ENCODE results near the gene ZSWIM4. TPM values are rescaled to one million over a fixed set of nuclear protein-coding genes. Genes with fewer than 3 reads are reported as not detected.

Gene ZSWIM4
- total and polyA plus RNA-seq, 12 donors = 1.2 to 7.1 (median 2.7) TPM

DNA sequence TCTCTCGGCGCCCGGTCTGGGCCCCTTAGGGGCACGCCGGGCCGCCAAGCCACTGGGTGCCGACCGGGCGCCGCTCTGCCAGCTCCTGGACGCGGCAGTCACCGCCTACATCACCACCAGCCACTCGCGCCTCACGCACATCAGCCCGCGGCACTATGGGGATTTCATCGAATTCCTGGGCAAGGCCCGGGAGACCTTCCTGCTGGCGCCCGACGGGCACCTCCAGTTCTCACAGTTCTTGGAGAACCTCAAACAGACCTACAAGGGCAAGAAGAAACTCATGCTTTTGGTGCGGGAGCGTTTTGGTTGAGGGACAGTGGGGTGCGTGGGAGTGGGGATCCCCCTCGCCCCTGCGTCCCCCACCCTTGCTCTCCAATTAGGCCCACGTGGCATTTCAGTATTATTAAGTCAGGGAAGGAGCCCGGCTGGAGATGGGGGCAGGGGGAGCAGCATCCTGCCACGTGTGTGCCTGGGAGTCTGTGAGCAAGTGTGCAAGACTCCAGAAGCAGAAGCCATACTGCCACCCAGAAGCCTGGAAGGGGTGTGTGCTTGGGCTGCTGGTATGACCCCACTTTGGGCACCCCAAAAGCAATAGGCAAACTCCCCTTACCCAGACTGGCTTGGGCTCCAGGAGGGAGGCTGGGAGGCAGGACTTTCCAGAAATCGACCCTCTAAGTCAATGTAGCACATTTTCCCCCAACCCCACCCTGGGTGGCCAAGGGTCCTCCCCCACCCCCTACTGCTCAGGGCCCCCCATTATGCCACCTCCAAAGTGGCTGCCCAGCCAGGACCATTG is 35.7 kb downstream of the ZSWIM4 start:
- intact Hi-C loops (cut with DNase I) = loop anchor here in 4 of 10 donors (5.0 kb wide), 1 partner anchor 34 kb away; the partner anchor contains the start of gene ZSWIM4 (in 4 of the 4)
- no peak overlapping the region for H3K4me3 ChIP-seq
- ATAC-seq (no peak), DNase-seq (no peak)
- H3K9me3 ChIP-seq = no peaks in the 10 kb centered on the region
- H3K4me1 ChIP-seq = peaks cover 17 to 40% (median 34%) of the 10 kb centered on the region in 9 donors
- TF ChIP-seq, protein P1, sequence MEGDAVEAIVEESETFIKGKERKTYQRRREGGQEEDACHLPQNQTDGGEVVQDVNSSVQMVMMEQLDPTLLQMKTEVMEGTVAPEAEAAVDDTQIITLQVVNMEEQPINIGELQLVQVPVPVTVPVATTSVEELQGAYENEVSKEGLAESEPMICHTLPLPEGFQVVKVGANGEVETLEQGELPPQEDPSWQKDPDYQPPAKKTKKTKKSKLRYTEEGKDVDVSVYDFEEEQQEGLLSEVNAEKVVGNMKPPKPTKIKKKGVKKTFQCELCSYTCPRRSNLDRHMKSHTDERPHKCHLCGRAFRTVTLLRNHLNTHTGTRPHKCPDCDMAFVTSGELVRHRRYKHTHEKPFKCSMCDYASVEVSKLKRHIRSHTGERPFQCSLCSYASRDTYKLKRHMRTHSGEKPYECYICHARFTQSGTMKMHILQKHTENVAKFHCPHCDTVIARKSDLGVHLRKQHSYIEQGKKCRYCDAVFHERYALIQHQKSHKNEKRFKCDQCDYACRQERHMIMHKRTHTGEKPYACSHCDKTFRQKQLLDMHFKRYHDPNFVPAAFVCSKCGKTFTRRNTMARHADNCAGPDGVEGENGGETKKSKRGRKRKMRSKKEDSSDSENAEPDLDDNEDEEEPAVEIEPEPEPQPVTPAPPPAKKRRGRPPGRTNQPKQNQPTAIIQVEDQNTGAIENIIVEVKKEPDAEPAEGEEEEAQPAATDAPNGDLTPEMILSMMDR (IDR thresholded peaks at IDR 0.05) = no peak
- H3K36me3 ChIP-seq = peaks cover 0 to 87% (median 23%) of the 10 kb centered on the region in 9 donors
- H3K27me3 ChIP-seq = no peaks in the 10 kb centered on the region
- peak overlapping the region in 1 of 10 donors; percentile 100 for H3K27ac ChIP-seq
- 91 to 93% methylated on average over 32 of the region's 32 CpGs for WGBS, 2 donors

DNA sequence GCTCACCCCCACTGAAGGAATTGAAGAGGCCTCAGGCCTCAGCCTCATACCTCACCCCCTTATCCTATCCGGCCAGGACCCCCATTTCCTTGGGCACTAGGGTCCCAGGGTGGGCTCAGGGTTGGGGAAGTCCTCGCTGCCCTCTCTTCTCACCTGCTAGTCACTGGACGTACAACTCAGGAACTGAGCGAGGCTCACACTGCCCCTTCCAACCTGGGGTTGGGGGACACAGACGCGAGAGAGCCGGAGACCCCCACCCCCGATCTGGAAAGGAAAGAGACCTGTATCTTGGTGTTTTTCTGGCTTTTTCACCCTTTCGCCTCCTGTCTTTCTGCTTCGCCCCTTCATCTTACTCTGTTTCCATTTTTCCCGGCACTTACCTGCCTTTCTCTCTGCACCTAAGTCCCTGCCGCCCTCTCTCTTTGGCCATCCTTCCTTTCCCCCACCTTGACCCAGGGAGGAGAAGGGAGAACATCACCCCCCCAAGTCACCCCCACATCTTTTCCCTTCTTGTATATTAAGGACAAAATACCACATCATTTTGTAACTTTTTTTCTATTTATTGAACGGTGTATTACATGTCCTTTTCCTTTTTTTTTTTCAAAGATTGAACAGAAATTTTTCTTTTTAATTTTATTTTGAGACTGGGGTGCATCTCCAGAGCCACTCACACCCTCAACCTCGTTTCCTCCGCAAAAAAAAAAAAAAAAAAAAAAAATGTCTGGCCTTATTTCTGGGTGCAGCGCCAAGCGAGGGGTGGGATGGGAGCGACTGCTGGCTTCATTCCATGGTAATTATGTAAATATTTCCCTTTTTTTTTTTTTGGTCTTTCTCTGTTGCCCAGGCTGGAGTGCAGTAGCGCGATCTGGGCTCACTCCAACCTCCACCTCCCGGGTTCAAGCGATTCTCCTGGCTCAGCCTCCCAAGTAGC is 36.6 kb downstream of the ZSWIM4 start:
- TF ChIP-seq, protein P1 (IDR thresholded peaks at IDR 0.05) = no peak
- Histone ChIP-seq H3K9me3 (no peaks in the 10 kb centered on the region), H3K27me3 (no peaks in the 10 kb centered on the region), H3K27ac (peak overlapping the region in 3 of 10 donors; percentile 100), H3K4me3 (no peak overlapping the region), H3K4me1 (peaks cover 25 to 49% (median 42%) of the 10 kb centered on the region in 9 donors), H3K36me3 (peaks cover 0 to 88% (median 30%) of the 10 kb centered on the region in 9 donors)
- WGBS, 2 donors = 80 to 81% methylated on average over 22 of the region's 22 CpGs
- intact Hi-C loops (cut with DNase I) = loop anchor here in 4 of 10 donors (5.0 kb wide), 1 partner anchor 35 kb away; the partner anchor contains the start of gene ZSWIM4 (in 4 of the 4)
- ATAC-seq = no peak
- no peak for DNase-seq

DNA sequence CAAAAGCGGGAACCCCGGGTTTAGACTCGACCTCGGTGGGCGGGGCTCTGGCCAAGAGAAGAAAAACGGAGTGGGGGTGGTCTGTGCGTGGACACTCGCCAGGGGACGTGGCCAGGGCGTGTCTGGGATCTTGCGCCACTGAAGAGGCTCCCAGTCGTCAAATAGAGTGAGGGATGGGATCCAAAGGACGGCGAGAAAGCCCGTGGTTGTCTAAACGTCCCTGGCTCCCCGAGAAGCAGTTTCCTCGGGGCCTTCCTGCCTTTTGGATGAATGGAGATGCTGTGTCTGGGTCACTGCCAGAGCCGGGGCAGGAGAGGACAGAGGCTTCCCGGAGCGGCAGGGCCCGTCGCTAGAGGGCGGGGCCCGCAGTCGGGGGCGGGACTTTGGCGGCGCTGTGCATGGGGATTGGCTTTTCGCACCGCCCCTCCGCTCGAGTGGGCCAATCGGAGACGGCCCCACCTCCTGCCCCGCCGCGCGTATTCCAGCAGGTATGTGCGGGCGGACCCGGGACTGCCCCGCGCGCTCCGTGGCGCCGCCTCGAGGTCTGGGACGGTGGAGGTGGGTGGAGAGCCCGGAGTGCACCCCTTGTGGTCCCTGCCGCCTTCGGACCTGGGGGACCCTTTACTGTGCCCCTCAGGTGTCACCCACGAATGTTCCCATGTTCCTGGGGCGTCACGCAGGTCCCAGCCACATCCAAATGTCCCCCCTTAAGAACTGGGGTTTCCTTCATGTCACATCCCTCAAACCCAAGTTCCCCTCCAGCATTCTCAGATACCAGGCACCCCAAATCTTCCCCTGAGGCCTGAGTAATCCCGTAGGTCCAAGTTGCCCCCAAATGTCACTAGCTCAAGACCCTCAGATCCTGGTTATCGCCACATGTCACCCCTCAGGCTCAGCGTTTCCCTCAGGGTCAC is 38.3 kb downstream of the ZSWIM4 start:
- peak overlapping the region; percentile 1 to 100 (median 100) for H3K27ac ChIP-seq
- no peaks in the 10 kb centered on the region for H3K27me3 ChIP-seq
- H3K4me1 ChIP-seq = peaks cover 39 to 67% (median 60%) of the 10 kb centered on the region in 9 donors
- ATAC-seq = peak; percentile 78 to 93 (median 84)
- peak overlapping the region in 5 of 10 donors; percentile 5 to 38 (median 22) for H3K4me3 ChIP-seq
- H3K9me3 ChIP-seq = no peaks in the 10 kb centered on the region
- peak; percentile 96 to 97 for DNase-seq
- intact Hi-C loops (cut with DNase I) = loop anchor here in 4 of 10 donors (5.0 kb wide), 1 partner anchor 36 kb away; the partner anchor contains the start of gene ZSWIM4 (in 4 of the 4)
- peaks cover 0 to 85% (median 30%) of the 10 kb centered on the region in 9 donors for H3K36me3 ChIP-seq
- TF ChIP-seq, protein P1 (IDR thresholded peaks at IDR 0.05) = peak in 7 of 9 donors; percentile 26 to 63 (median 48)
- 6 to 8% methylated on average over 59 of the region's 59 CpGs for WGBS, 2 donors

All from heart right ventricle (tissue), 16 donors.